WTC11 (cell line): ENCODE data around the gene DAB1. TPM values are rescaled to one million over a fixed set of nuclear protein-coding genes. Genes with fewer than 3 reads are reported as not detected.
A peak's percentile ranks its signal among the peaks of the same experiment; 100 is the strongest.

Experiments
- ATAC-seq: fragments of 200-7000 bp; cut with Tn5 transposase; 2 replicates; pipeline ENCODE4 v1.10.0; 2021; ENCODE audit warnings: mild to moderate bottlenecking, moderate library complexity
- CTCF ChIA-PET: fragments of 300-600 bp; sonication (Branson Sonifier 250); formaldehyde crosslinking; loops from one replicate; lab custom pipeline; 2021; ENCODE audit warnings: antibody characterized with exemption; lab: Charles Lee
- POLR2A ChIA-PET: fragments of 350-600 bp; sonication (Branson Sonifier 250); formaldehyde crosslinking; loops from one replicate; lab custom pipeline; 2021; ENCODE audit warnings: antibody characterized with exemption; lab: Charles Lee
- DNase-seq: peaks from one replicate; pipeline ENCODE4 v3.0.0; 2021; ENCODE audit warnings: low spot score
- H3K27ac Mint-ChIP-seq: 2 replicates; pipeline ENCODE4 v1.8.0; 2021; ENCODE audit warnings: mixed read lengths
- H3K27me3 Mint-ChIP-seq: 2 replicates; pipeline ENCODE4 v1.8.0; 2021; ENCODE audit warnings: low read depth, mild to moderate bottlenecking, moderate library complexity, mixed read lengths
- H3K36me3 Mint-ChIP-seq: 2 replicates; pipeline ENCODE4 v1.8.0; 2021; ENCODE audit warnings: mixed read lengths
- H3K4me1 Mint-ChIP-seq: 2 replicates; pipeline ENCODE4 v1.8.0; 2022; ENCODE audit warnings: mixed read lengths
- H3K4me3 Mint-ChIP-seq: 2 replicates; pipeline ENCODE4 v1.8.0; 2021; ENCODE audit warnings: mild to moderate bottlenecking, moderate library complexity, mixed read lengths
- H3K9me3 Mint-ChIP-seq: 2 replicates; pipeline ENCODE4 v1.8.0; 2021; ENCODE audit warnings: mixed read lengths
- ELF4 ChIP-seq: sonication (generic); formaldehyde crosslinking; IDR thresholded peaks from 2 replicates; pipeline ENCODE4 v1.8.1; 2022; ENCODE audit warnings: low read depth, mild to moderate bottlenecking, moderate library complexity, missing genetic modification reagents
- FOXJ3 ChIP-seq: sonication (generic); formaldehyde crosslinking; IDR thresholded peaks from 2 replicates; pipeline ENCODE4 v1.9.0; 2021; ENCODE audit warnings: missing genetic modification reagents, mild to moderate bottlenecking, borderline replicate concordance
- FOXP1 ChIP-seq: sonication (generic); formaldehyde crosslinking; IDR thresholded peaks from 2 replicates; pipeline ENCODE4 v1.8.0; 2022; ENCODE audit warnings: missing genetic modification reagents, mild to moderate bottlenecking, moderate library complexity, borderline replicate concordance
- GRHL2 ChIP-seq: fragments of 250-450 bp; sonication (Bioruptor Pico); IDR thresholded peaks from 2 replicates; pipeline ENCODE4 v1.8.0; 2022; ENCODE audit warnings: mild to moderate bottlenecking, moderate library complexity; ENCODE audit not compliant: insufficient replicate concordance, severe bottlenecking
- HMGA2 ChIP-seq: fragments of 250-450 bp; sonication (Bioruptor Pico); IDR thresholded peaks from 2 replicates; pipeline ENCODE4 v1.4.0; 2021; ENCODE audit warnings: mild to moderate bottlenecking, moderate library complexity
- JAZF1 ChIP-seq: fragments of 250-450 bp; sonication (Bioruptor Pico); IDR thresholded peaks from 2 replicates; pipeline ENCODE4 v1.9.0; 2021; ENCODE audit warnings: moderate library complexity, mild to moderate bottlenecking, inconsistent platforms
- KAT7 ChIP-seq: sonication (generic); formaldehyde crosslinking; IDR thresholded peaks from 2 replicates; pipeline ENCODE4 v1.8.1; 2023; ENCODE audit warnings: missing genetic modification reagents, mild to moderate bottlenecking, borderline replicate concordance
- NFATC4 ChIP-seq: fragments of 250-450 bp; sonication (Bioruptor Pico); IDR thresholded peaks from 2 replicates; pipeline ENCODE4 v1.9.0; 2021; ENCODE audit warnings: mild to moderate bottlenecking
- SMAD4 ChIP-seq: sonication (generic); formaldehyde crosslinking; IDR thresholded peaks from 2 replicates; pipeline ENCODE4 v1.8.0; 2022; ENCODE audit warnings: mild to moderate bottlenecking, missing genetic modification reagents
- TCF7 ChIP-seq: sonication (generic); formaldehyde crosslinking; IDR thresholded peaks from 2 replicates; pipeline ENCODE4 v1.8.0; 2022; ENCODE audit warnings: mild to moderate bottlenecking, low read depth, missing genetic modification reagents, moderate library complexity
- total RNA-seq: library from RNA; stranded (reverse); gene quantifications from 3 replicates; pipeline ENCODE4 v1.2.3, GENCODE V29; 2021
- TF ChIP-seq, protein P1 (sequence below): sonication (generic); formaldehyde crosslinking; IDR thresholded peaks from 2 replicates; pipeline ENCODE4 v1.8.1; 2023; ENCODE audit warnings: mild to moderate bottlenecking, missing genetic modification reagents
- TF ChIP-seq, protein P2 (sequence below): sonication (generic); formaldehyde crosslinking; IDR thresholded peaks from 2 replicates; pipeline ENCODE4 v1.8.1; 2023; ENCODE audit warnings: mild to moderate bottlenecking, missing genetic modification reagents, moderate library complexity
- TF ChIP-seq, protein P3 (sequence below): sonication (generic); formaldehyde crosslinking; IDR thresholded peaks from 2 replicates; pipeline ENCODE4 v1.8.1; 2022; ENCODE audit warnings: mild to moderate bottlenecking, missing genetic modification reagents, moderate library complexity, borderline replicate concordance
- TF ChIP-seq, protein P4 (sequence below): sonication (generic); formaldehyde crosslinking; IDR thresholded peaks from 2 replicates; pipeline ENCODE4 v1.8.0; 2023; ENCODE audit warnings: missing genetic modification reagents, mild to moderate bottlenecking, borderline replicate concordance
- TF ChIP-seq, protein P5 (sequence below): sonication (generic); formaldehyde crosslinking; IDR thresholded peaks from 2 replicates; pipeline ENCODE4 v1.8.0; 2022; ENCODE audit warnings: mild to moderate bottlenecking, missing genetic modification reagents

Gene DAB1
- total RNA-seq, 1 experiment from 2014 or later, result 10.7 TPM

DNA sequence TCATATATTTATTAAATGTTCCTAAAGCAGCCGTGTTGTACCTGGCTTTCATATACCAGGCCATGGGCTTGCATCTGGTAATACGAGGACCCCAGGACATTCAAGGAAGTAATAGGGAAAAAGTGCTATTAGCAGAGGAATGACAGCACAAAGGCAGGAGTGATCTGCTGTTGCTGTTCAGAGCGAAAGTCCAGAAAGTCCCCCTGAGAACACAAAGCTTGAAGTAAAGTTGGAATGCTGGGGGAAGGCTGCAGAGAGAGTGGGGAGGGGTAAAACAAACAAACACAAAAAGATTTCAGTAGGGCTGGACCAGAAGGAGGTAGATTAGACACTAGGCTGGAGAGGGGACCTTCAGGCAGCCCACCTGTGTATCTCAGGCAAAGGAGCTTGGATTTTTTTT is 363.4 kb downstream of the DAB1 start:
- DNase-seq (no peak), ATAC-seq (no peak)
- Mint-ChIP-seq H3K4me3 (no peak overlapping the region), H3K9me3 (no peaks in the 10 kb centered on the region), H3K27ac (no peak overlapping the region), H3K36me3 (no peaks in the 10 kb centered on the region), H3K4me1 (no peaks in the 10 kb centered on the region), H3K27me3 (no peaks in the 10 kb centered on the region)
- POLR2A ChIA-PET, result no interaction called here
- CTCF ChIA-PET, result interaction anchor here (0.9 kb wide), 1 partner anchor 123 kb away, joined by 3 read pairs; no protein-coding TSS in a partner anchor
- TF ChIP-seq GRHL2 (CRISPR knock-in tag), result no peak
- no peak for TF ChIP-seq JAZF1 (CRISPR knock-in tag)

DNA sequence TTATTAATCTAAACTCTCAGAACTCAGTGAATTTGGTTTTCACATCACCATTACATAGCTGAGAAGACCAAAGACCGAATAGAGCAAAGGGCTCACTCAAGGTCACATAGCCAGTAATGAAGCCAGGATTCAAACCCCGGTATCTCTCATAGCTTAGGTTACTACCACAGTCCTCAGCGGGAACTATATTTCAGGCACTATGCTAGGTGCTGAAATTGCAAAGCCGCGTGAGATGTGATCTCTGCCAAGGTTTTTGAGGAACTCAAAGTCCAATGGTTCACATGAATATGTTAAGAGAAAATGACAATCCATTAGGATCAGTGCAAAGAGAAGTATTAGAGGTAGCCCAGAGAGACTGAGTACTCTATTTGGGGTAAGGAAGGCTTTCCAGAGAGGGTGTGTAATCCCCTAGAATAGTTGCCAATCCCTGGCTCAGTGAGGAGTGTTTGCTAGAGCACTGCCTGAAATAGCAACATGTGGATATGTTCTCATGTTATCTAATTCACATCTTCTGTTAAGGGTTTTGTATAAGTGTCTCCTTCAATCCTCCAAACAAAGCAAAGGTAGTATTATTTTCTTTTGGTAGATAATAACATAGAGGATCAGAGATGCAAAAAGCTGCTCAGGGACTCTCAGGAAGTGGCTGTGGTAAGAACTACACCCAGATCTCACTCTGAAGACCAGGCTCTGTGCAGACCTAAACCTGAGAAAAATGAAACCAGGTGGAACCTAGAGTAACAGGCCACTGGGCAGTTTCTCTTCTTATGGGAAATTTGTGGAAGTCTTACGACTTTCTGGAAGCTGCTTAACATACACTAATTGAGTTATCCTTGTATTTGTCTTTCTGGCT is 365.0 kb downstream of the DAB1 start:
- Mint-ChIP-seq H3K4me3 (no peak overlapping the region), H3K27ac (no peak overlapping the region), H3K4me1 (no peaks in the 10 kb centered on the region), H3K9me3 (no peaks in the 10 kb centered on the region), H3K27me3 (no peaks in the 10 kb centered on the region), H3K36me3 (peaks cover 3% of the 10 kb centered on the region; the same call in 1 of the 2 replicates)
- ChIA-PET POLR2A (no interaction called here), CTCF (no interaction called here)
- ATAC-seq (no peak), DNase-seq (no peak)
- TF ChIP-seq, protein P1, sequence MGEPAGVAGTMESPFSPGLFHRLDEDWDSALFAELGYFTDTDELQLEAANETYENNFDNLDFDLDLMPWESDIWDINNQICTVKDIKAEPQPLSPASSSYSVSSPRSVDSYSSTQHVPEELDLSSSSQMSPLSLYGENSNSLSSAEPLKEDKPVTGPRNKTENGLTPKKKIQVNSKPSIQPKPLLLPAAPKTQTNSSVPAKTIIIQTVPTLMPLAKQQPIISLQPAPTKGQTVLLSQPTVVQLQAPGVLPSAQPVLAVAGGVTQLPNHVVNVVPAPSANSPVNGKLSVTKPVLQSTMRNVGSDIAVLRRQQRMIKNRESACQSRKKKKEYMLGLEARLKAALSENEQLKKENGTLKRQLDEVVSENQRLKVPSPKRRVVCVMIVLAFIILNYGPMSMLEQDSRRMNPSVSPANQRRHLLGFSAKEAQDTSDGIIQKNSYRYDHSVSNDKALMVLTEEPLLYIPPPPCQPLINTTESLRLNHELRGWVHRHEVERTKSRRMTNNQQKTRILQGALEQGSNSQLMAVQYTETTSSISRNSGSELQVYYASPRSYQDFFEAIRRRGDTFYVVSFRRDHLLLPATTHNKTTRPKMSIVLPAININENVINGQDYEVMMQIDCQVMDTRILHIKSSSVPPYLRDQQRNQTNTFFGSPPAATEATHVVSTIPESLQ (CRISPR knock-in tag), result no peak
- TF ChIP-seq ELF4, result no peak
- TF ChIP-seq, protein P2, sequence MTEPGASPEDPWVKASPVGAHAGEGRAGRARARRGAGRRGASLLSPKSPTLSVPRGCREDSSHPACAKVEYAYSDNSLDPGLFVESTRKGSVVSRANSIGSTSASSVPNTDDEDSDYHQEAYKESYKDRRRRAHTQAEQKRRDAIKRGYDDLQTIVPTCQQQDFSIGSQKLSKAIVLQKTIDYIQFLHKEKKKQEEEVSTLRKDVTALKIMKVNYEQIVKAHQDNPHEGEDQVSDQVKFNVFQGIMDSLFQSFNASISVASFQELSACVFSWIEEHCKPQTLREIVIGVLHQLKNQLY (CRISPR knock-in tag), result no peak
- TF ChIP-seq, protein P3, sequence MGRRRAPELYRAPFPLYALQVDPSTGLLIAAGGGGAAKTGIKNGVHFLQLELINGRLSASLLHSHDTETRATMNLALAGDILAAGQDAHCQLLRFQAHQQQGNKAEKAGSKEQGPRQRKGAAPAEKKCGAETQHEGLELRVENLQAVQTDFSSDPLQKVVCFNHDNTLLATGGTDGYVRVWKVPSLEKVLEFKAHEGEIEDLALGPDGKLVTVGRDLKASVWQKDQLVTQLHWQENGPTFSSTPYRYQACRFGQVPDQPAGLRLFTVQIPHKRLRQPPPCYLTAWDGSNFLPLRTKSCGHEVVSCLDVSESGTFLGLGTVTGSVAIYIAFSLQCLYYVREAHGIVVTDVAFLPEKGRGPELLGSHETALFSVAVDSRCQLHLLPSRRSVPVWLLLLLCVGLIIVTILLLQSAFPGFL (CRISPR knock-in tag), result no peak
- no peak for TF ChIP-seq HMGA2 (CRISPR knock-in tag)
- TF ChIP-seq FOXP1 (CRISPR knock-in tag), result no peak
- no peak for TF ChIP-seq FOXJ3 (CRISPR knock-in tag)
- TF ChIP-seq TCF7, result no peak
- TF ChIP-seq, protein P4, sequence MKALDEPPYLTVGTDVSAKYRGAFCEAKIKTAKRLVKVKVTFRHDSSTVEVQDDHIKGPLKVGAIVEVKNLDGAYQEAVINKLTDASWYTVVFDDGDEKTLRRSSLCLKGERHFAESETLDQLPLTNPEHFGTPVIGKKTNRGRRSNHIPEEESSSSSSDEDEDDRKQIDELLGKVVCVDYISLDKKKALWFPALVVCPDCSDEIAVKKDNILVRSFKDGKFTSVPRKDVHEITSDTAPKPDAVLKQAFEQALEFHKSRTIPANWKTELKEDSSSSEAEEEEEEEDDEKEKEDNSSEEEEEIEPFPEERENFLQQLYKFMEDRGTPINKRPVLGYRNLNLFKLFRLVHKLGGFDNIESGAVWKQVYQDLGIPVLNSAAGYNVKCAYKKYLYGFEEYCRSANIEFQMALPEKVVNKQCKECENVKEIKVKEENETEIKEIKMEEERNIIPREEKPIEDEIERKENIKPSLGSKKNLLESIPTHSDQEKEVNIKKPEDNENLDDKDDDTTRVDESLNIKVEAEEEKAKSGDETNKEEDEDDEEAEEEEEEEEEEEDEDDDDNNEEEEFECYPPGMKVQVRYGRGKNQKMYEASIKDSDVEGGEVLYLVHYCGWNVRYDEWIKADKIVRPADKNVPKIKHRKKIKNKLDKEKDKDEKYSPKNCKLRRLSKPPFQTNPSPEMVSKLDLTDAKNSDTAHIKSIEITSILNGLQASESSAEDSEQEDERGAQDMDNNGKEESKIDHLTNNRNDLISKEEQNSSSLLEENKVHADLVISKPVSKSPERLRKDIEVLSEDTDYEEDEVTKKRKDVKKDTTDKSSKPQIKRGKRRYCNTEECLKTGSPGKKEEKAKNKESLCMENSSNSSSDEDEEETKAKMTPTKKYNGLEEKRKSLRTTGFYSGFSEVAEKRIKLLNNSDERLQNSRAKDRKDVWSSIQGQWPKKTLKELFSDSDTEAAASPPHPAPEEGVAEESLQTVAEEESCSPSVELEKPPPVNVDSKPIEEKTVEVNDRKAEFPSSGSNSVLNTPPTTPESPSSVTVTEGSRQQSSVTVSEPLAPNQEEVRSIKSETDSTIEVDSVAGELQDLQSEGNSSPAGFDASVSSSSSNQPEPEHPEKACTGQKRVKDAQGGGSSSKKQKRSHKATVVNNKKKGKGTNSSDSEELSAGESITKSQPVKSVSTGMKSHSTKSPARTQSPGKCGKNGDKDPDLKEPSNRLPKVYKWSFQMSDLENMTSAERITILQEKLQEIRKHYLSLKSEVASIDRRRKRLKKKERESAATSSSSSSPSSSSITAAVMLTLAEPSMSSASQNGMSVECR (CRISPR knock-in tag), result no peak
- no peak for TF ChIP-seq KAT7 (CRISPR knock-in tag)
- TF ChIP-seq, all 79 proteins: peak for 0

DNA sequence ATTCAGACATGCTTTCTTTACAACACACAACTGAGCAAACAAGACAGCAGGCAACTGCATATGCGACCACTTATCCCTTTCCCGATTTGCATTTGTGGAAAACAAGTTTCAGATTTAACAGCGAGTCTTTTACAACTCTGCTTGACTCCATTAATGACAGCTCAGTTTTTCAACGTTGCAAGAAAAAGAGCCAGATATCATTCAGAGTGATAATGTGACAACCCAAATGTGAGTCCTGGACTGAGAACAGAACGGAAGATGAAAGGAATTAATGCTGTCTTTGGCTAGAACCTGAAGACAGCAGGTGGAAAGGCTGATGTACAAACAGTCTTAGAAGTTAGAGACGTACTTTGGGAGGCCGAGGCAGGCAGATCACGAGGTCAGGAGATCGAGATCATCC is 375.0 kb downstream of the DAB1 start:
- CTCF ChIA-PET, result no interaction called here
- TF ChIP-seq SMAD4 (CRISPR knock-in tag) (no peak), NFATC4 (CRISPR knock-in tag) (no peak)
- TF ChIP-seq, protein P5, sequence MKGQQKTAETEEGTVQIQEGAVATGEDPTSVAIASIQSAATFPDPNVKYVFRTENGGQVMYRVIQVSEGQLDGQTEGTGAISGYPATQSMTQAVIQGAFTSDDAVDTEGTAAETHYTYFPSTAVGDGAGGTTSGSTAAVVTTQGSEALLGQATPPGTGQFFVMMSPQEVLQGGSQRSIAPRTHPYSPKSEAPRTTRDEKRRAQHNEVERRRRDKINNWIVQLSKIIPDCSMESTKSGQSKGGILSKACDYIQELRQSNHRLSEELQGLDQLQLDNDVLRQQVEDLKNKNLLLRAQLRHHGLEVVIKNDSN (CRISPR knock-in tag), result no peak
- TF ChIP-seq, protein P1 (CRISPR knock-in tag), result no peak

More for the DNA sequence above, 375.0 kb downstream of the DAB1 start:
- POLR2A ChIA-PET, result no interaction called here
- ATAC-seq (peak; percentile 46), DNase-seq (no peak)
- Mint-ChIP-seq H3K9me3 (0 out of 2 replicates have a peak, but pooled peaks cover 3% of the 10 kb centered on the region), H3K4me3 (no peak overlapping the region), H3K4me1 (peaks cover 29% of the 10 kb centered on the region), H3K27me3 (peaks cover 7% of the 10 kb centered on the region; the same call in 1 of the 2 replicates), H3K27ac (peak overlapping the region; percentile 1), H3K36me3 (no peaks in the 10 kb centered on the region)
